ENCODE measurements around the gene PATL2.
"Not testable (repeated sequence)": the region's sequence is repeated elsewhere in the genome, so short reads cannot be mapped to it uniquely, and the experiment has no call there.

GRCh38 chr15:44743454-44743853, 32.3 kb upstream of the PATL2 start:
- TF ChIP-seq, protein P1, sequence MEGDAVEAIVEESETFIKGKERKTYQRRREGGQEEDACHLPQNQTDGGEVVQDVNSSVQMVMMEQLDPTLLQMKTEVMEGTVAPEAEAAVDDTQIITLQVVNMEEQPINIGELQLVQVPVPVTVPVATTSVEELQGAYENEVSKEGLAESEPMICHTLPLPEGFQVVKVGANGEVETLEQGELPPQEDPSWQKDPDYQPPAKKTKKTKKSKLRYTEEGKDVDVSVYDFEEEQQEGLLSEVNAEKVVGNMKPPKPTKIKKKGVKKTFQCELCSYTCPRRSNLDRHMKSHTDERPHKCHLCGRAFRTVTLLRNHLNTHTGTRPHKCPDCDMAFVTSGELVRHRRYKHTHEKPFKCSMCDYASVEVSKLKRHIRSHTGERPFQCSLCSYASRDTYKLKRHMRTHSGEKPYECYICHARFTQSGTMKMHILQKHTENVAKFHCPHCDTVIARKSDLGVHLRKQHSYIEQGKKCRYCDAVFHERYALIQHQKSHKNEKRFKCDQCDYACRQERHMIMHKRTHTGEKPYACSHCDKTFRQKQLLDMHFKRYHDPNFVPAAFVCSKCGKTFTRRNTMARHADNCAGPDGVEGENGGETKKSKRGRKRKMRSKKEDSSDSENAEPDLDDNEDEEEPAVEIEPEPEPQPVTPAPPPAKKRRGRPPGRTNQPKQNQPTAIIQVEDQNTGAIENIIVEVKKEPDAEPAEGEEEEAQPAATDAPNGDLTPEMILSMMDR (IDR thresholded peaks at IDR 0.05), result not testable (repeated sequence)
- not testable (repeated sequence) for TF ChIP-seq EZH2, EZH2phosphoT487 (IDR thresholded peaks at IDR 0.05)
